ENCODE measurements around the gene BLVRB.
"Not testable (repeated sequence)": the region's sequence is repeated elsewhere in the genome, so short reads cannot be mapped to it uniquely, and the experiment has no call there.

The BLVRB gene

GRCh38 chr19:40438284-40438683 is 27.3 kb downstream of the BLVRB start:
- Histone ChIP-seq H3K79me2 (ENCODE audit: control insufficient read depth, insufficient read depth, low read length, unreplicated experiment) (peaks cover 23% of the 10 kb centered on the region), H3K27me3 (ENCODE audit: insufficient read depth, low read length) (no peaks in the 10 kb centered on the region), H3K4me1 (ENCODE audit: control insufficient read depth, insufficient read depth, low read length, unreplicated experiment) (peaks cover 7% of the 10 kb centered on the region), H3K27ac (ENCODE audit: low read depth, low read length) (no peak overlapping the region), H3K36me3 (ENCODE audit: insufficient read depth, low read length) (0 out of 2 replicates have a peak, but pooled peaks cover 8% of the 10 kb centered on the region), H3K4me3 (ENCODE audit: low read depth, low read length) (no peak overlapping the region), H2AFZ (ENCODE audit: low read length, unreplicated experiment) (no peak overlapping the region)

- Histone ChIP-seq H3K36me3 (ENCODE audit: insufficient read depth, low read length) (no peaks in the 10 kb centered on the region), H3K79me2 (ENCODE audit: control insufficient read depth, insufficient read depth, low read length, unreplicated experiment) (no peaks in the 10 kb centered on the region), H3K27me3 (ENCODE audit: insufficient read depth, low read length) (no peaks in the 10 kb centered on the region), H3K27ac (ENCODE audit: low read depth, low read length) (peak overlapping the region; percentile 97), H2AFZ (ENCODE audit: low read length, unreplicated experiment) (peak overlapping the region; percentile 90), H3K4me3 (ENCODE audit: low read depth, low read length) (peak overlapping the region; percentile 75), H3K4me1 (ENCODE audit: control insufficient read depth, insufficient read depth, low read length, unreplicated experiment) (peaks cover 5% of the 10 kb centered on the region)
These were observed 31.9 kb downstream of the BLVRB start for GRCh38 chr19:40433391-40434216.

- not testable (repeated sequence) for H3K36me3 ChIP-seq (ENCODE audit: insufficient read depth, low read length); H3K27me3 ChIP-seq (ENCODE audit: insufficient read depth, low read length); H3K79me2 ChIP-seq (ENCODE audit: control insufficient read depth, insufficient read depth, low read length, unreplicated experiment); H2AFZ ChIP-seq (ENCODE audit: low read length, unreplicated experiment); H3K4me1 ChIP-seq (ENCODE audit: control insufficient read depth, insufficient read depth, low read length, unreplicated experiment)
- Histone ChIP-seq H3K27ac (ENCODE audit: low read depth, low read length) (peak overlapping the region; percentile 97), H3K4me3 (ENCODE audit: low read depth, low read length) (peak overlapping the region; percentile 75)
These were observed 32.8 kb downstream of the BLVRB start for GRCh38 chr19:40432760-40433159.

- Histone ChIP-seq H3K27me3 (ENCODE audit: insufficient read depth, low read length) (no peaks in the 10 kb centered on the region), H3K4me1 (ENCODE audit: control insufficient read depth, insufficient read depth, low read length, unreplicated experiment) (peaks cover 5% of the 10 kb centered on the region), H3K27ac (ENCODE audit: low read depth, low read length) (no peak overlapping the region), H3K79me2 (ENCODE audit: control insufficient read depth, insufficient read depth, low read length, unreplicated experiment) (no peaks in the 10 kb centered on the region), H3K4me3 (ENCODE audit: low read depth, low read length) (no peak overlapping the region), H3K36me3 (ENCODE audit: insufficient read depth, low read length) (no peaks in the 10 kb centered on the region), H2AFZ (ENCODE audit: low read length, unreplicated experiment) (no peak overlapping the region)
These were observed 33.8 kb downstream of the BLVRB start for GRCh38 chr19:40431698-40432097.

- not testable (repeated sequence) for H2AFZ ChIP-seq (ENCODE audit: low read length, unreplicated experiment); H3K4me1 ChIP-seq (ENCODE audit: control insufficient read depth, insufficient read depth, low read length, unreplicated experiment); H3K4me3 ChIP-seq (ENCODE audit: low read depth, low read length)
These were observed 35.3 kb downstream of the BLVRB start for GRCh38 chr19:40430242-40430641.

GRCh38 chr19:40428197-40428596 is 37.3 kb downstream of the BLVRB start:
- not testable (repeated sequence) for H3K4me1 ChIP-seq (ENCODE audit: control insufficient read depth, insufficient read depth, low read length, unreplicated experiment); H3K4me3 ChIP-seq (ENCODE audit: low read depth, low read length); H3K27ac ChIP-seq (ENCODE audit: low read depth, low read length); H2AFZ ChIP-seq (ENCODE audit: low read length, unreplicated experiment); H3K36me3 ChIP-seq (ENCODE audit: insufficient read depth, low read length); H3K27me3 ChIP-seq (ENCODE audit: insufficient read depth, low read length)
- H3K79me2 ChIP-seq (ENCODE audit: control insufficient read depth, insufficient read depth, low read length, unreplicated experiment) = peaks cover 19% of the 10 kb centered on the region

More at GRCh38 chr19:40430242-40430641, 35.3 kb downstream of the BLVRB start:
- H3K36me3 ChIP-seq (ENCODE audit: insufficient read depth, low read length); H3K79me2 ChIP-seq (ENCODE audit: control insufficient read depth, insufficient read depth, low read length, unreplicated experiment); H3K27ac ChIP-seq (ENCODE audit: low read depth, low read length); H3K27me3 ChIP-seq (ENCODE audit: insufficient read depth, low read length): not testable (repeated sequence)

GRCh38 chr19:40425450-40426287 is 39.9 kb downstream of the BLVRB start, which contains the start of gene SERTAD1:
Gene SERTAD1 (minus strand): TSS chr19:40425992. CDS start chr19:40423546, 2,446 bp downstream.
- H3K27ac ChIP-seq (ENCODE audit: low read depth, low read length) = peak within 1 kb of the TSS; percentile 92

GRCh38 chr19:40424637-40425449 is 40.7 kb downstream of the BLVRB start:
- peaks cover 13% of the 10 kb centered on the region for H3K4me1 ChIP-seq (ENCODE audit: control insufficient read depth, insufficient read depth, low read length, unreplicated experiment)
- H3K79me2 ChIP-seq (ENCODE audit: control insufficient read depth, insufficient read depth, low read length, unreplicated experiment) = peaks cover 31% of the 10 kb centered on the region
- H3K27me3 ChIP-seq (ENCODE audit: insufficient read depth, low read length) = no peaks in the 10 kb centered on the region
- no peaks in the 10 kb centered on the region for H3K36me3 ChIP-seq (ENCODE audit: insufficient read depth, low read length)
- H2AFZ ChIP-seq (ENCODE audit: low read length, unreplicated experiment) = no peak overlapping the region
- peak overlapping the region; percentile 92 for H3K27ac ChIP-seq (ENCODE audit: low read depth, low read length)
- peak overlapping the region; percentile 85 for H3K4me3 ChIP-seq (ENCODE audit: low read depth, low read length)

More at GRCh38 chr19:40425450-40426287, 39.9 kb downstream of the BLVRB start, which contains the start of gene SERTAD1:
- peaks cover 13% of the 10 kb centered on the region for H3K4me1 ChIP-seq (ENCODE audit: control insufficient read depth, insufficient read depth, low read length, unreplicated experiment)
- H3K4me3 ChIP-seq (ENCODE audit: low read depth, low read length) = peak within 1 kb of the TSS; percentile 85
- peak within 1 kb of the TSS; percentile 91 for H2AFZ ChIP-seq (ENCODE audit: low read length, unreplicated experiment)
- H3K36me3 ChIP-seq (ENCODE audit: insufficient read depth, low read length) = no peaks in the 10 kb centered on the region
- H3K27me3 ChIP-seq (ENCODE audit: insufficient read depth, low read length) = no peaks in the 10 kb centered on the region
- H3K79me2 ChIP-seq (ENCODE audit: control insufficient read depth, insufficient read depth, low read length, unreplicated experiment) = peaks cover 31% of the 10 kb centered on the region

GRCh38 chr19:40423938-40424337 is 41.6 kb downstream of the BLVRB start:
- Histone ChIP-seq H3K27me3 (ENCODE audit: insufficient read depth, low read length) (no peaks in the 10 kb centered on the region), H2AFZ (ENCODE audit: low read length, unreplicated experiment) (no peak overlapping the region), H3K4me1 (ENCODE audit: control insufficient read depth, insufficient read depth, low read length, unreplicated experiment) (peaks cover 13% of the 10 kb centered on the region), H3K4me3 (ENCODE audit: low read depth, low read length) (peak overlapping the region; percentile 85), H3K27ac (ENCODE audit: low read depth, low read length) (no peak overlapping the region), H3K79me2 (ENCODE audit: control insufficient read depth, insufficient read depth, low read length, unreplicated experiment) (peaks cover 31% of the 10 kb centered on the region), H3K36me3 (ENCODE audit: insufficient read depth, low read length) (no peaks in the 10 kb centered on the region)

Measured in ACC112 (cell line).